HepG2 (cell line): ENCODE data around the gene ZNF512B. TPM values are rescaled to one million over a fixed set of nuclear protein-coding genes. Genes with fewer than 3 reads are reported as not detected.

ENCODE experiments used
- ATAC-seq: fragments of 200-7000 bp; cut with Tn5 transposase; 3 replicates; pipeline ENCODE4 v1.9.1; 2020; ENCODE audit warnings: mild to moderate bottlenecking, moderate library complexity
- BruUV-seq: library from RNA; stranded (reverse); fragments of 400-500 nt; replicated peaks from 2 replicates; lab custom pipeline; 2021; lab: Mats Ljungman, UMichigan
- CTCF ChIA-PET: fragments of 300-600 bp; formaldehyde crosslinking; extraction: SDS; loops from one replicate; lab custom pipeline; 2021; ENCODE audit warnings: low total read pairs, inconsistent platforms, low intra/inter-chr PET ratio; lab: Yijun Ruan, JAX
- POLR2A ChIA-PET: fragments of 350-600 bp; sonication (Branson Sonifier 250); formaldehyde crosslinking; loops from one replicate; lab custom pipeline; 2020; ENCODE audit warnings: antibody characterized with exemption, inconsistent platforms; lab: Yijun Ruan, JAX
- DNase-seq: peaks from one replicate; pipeline ENCODE4 v3.0.0-alpha.2; 2015; ENCODE audit warnings: low spot score
- FAIRE-seq: peaks from 3 replicates; lab custom pipeline; 2011; peaks lifted over from hg19 to GRCh38; lab: Jason Lieb, UNC
- H2AFZ ChIP-seq: one replicate; pipeline ENCODE4 v1.6.1; 2011; ENCODE audit warnings: low read length, inconsistent platforms
- H3K27ac ChIP-seq: fragments of 300-600 bp; 3 replicates; pipeline ENCODE4 v1.8.0; 2011; ENCODE audit warnings: mixed run types, mild to moderate bottlenecking, mixed read lengths, low read length, inconsistent platforms; ENCODE audit not compliant: insufficient read depth; ENCODE audit errors: extremely low read length
- H3K27me3 ChIP-seq, 2 experiments: fragments of 200-600 bp in 1 of 2; 2 replicates in 1 of 2; 3 replicates in 1 of 2; pipeline versions ENCODE4 v1.6.0 to v1.8.0; 2011; ENCODE audit warnings: low read length in 2 of 2, mild to moderate bottlenecking in 2 of 2, moderate library complexity in 2 of 2, inconsistent platforms in 1 of 2; ENCODE audit not compliant: insufficient read depth in 2 of 2, control insufficient read depth in 1 of 2
- H3K36me3 ChIP-seq, 2 experiments: fragments of 200-600 bp in 1 of 2; replicated peaks in 1 of 2; 2 replicates in 1 of 2; 3 replicates in 1 of 2; pipeline versions ENCODE4 v1.5.1 to v1.8.0; 2011; ENCODE audit warnings: low read length in 2 of 2, inconsistent platforms in 1 of 2; ENCODE audit not compliant: insufficient read depth in 2 of 2, control insufficient read depth in 1 of 2
- H3K4me1 ChIP-seq: 2 replicates; pipeline ENCODE4 v1.5.1; 2012; ENCODE audit warnings: low read length, inconsistent platforms; ENCODE audit not compliant: insufficient read depth
- H3K4me2 ChIP-seq: 2 replicates; pipeline ENCODE4 v1.6.0; 2011; ENCODE audit warnings: low read depth, low read length, inconsistent platforms
- H3K4me3 ChIP-seq, 3 experiments: fragments of 200-600 bp in 1 of 3; sonication (generic), shearing (Covaris generic) in 1 of 3; replicated peaks in 1 of 3; 2 replicates each; pipeline ENCODE4 v1.5.1; 2011 to 2016; ENCODE audit warnings: low read length in 3 of 3, inconsistent platforms in 2 of 3, low read depth in 2 of 3, mild to moderate bottlenecking in 2 of 3, control low read depth in 1 of 3, mixed read lengths in 1 of 3; ENCODE audit not compliant: insufficient read depth in 1 of 3
- H3K79me2 ChIP-seq: one replicate; pipeline ENCODE4 v1.6.1; 2011; ENCODE audit warnings: low read length, inconsistent platforms; ENCODE audit not compliant: insufficient read depth
- H3K9ac ChIP-seq: 2 replicates; pipeline ENCODE4 v1.6.0; 2011; ENCODE audit warnings: mild to moderate bottlenecking, low read depth, low read length, inconsistent platforms; ENCODE audit not compliant: insufficient read depth
- H3K9me3 ChIP-seq: 2 replicates; pipeline ENCODE4 v1.5.1; 2012; ENCODE audit warnings: mild to moderate bottlenecking, low read length
- H4K20me1 ChIP-seq: 2 replicates; pipeline ENCODE4 v1.6.0; 2011; ENCODE audit warnings: inconsistent platforms, mild to moderate bottlenecking, low read length, moderate library complexity; ENCODE audit not compliant: insufficient read depth
- DMAP1 ChIP-seq: IDR thresholded peaks from 2 replicates; pipeline ENCODE4 v1.6.1; 2016
- FOXK1 ChIP-seq: sonication (generic); formaldehyde crosslinking; IDR thresholded peaks from 2 replicates; pipeline ENCODE4 v1.4.0; 2020; ENCODE audit warnings: low read depth, missing genetic modification reagents, borderline replicate concordance
- HCFC1 ChIP-seq: fragments of 150-350 bp; IDR thresholded peaks from 2 replicates; pipeline ENCODE4 v1.6.1; 2014; ENCODE audit warnings: low read depth, low read length
- HNRNPL ChIP-seq: fragments of 200-400 bp; formaldehyde crosslinking; IDR thresholded peaks from 2 replicates; pipeline ENCODE4 v1.6.1; 2017; ENCODE audit warnings: mild to moderate bottlenecking, low read depth, low read length
- IRF2 ChIP-seq: IDR thresholded peaks from 2 replicates; pipeline ENCODE4 v1.6.1; 2018; ENCODE audit warnings: missing genetic modification reagents, missing compliant biosample characterization
- MED13 ChIP-seq: sonication (generic); formaldehyde crosslinking; IDR thresholded peaks from 2 replicates; pipeline ENCODE4 v1.5.0; 2020; ENCODE audit warnings: missing genetic modification reagents
- NCOR1 ChIP-seq: fragments of 200-600 bp; sonication (generic); IDR thresholded peaks from 2 replicates; pipeline ENCODE4 v1.7.0; 2017; ENCODE audit warnings: antibody characterized with exemption, low read length, borderline replicate concordance
- RFX3 ChIP-seq: IDR thresholded peaks from 2 replicates; pipeline ENCODE4 v1.6.1; 2016; ENCODE audit warnings: missing biosample characterization, missing genetic modification reagents
- SP5 ChIP-seq: IDR thresholded peaks from 2 replicates; pipeline ENCODE4 v1.6.1; 2016; ENCODE audit warnings: low read depth, borderline replicate concordance
- TAF15 ChIP-seq: fragments of 200-400 bp; formaldehyde crosslinking; IDR thresholded peaks from one replicate; pipeline ENCODE4 v1.6.1; 2018; ENCODE audit warnings: mild to moderate bottlenecking, low read depth, low read length; ENCODE audit not compliant: poor library complexity, severe bottlenecking
- U2AF2 ChIP-seq: fragments of 200-400 bp; formaldehyde crosslinking; IDR thresholded peaks from 2 replicates; pipeline ENCODE4 v1.6.1; 2017; ENCODE audit warnings: low read depth, mild to moderate bottlenecking, low read length
- ZC3H4 ChIP-seq: sonication (generic); formaldehyde crosslinking; IDR thresholded peaks from 2 replicates; pipeline ENCODE4 v1.4.0; 2020; ENCODE audit warnings: missing genetic modification reagents, borderline replicate concordance
- ZFP41 ChIP-seq: sonication (generic); formaldehyde crosslinking; IDR thresholded peaks from 2 replicates; pipeline ENCODE4 v1.4.0; 2020; ENCODE audit warnings: mild to moderate bottlenecking, missing genetic modification reagents, borderline replicate concordance
- ZNF136 ChIP-seq: sonication (generic); formaldehyde crosslinking; IDR thresholded peaks from 2 replicates; pipeline ENCODE4 v1.8.1; 2022; ENCODE audit warnings: low read depth, mild to moderate bottlenecking, moderate library complexity, missing genetic modification reagents
- ZNF260 ChIP-seq: sonication (generic); formaldehyde crosslinking; IDR thresholded peaks from 2 replicates; pipeline ENCODE4 v1.4.0; 2020; ENCODE audit warnings: missing genetic modification reagents, low read depth, mild to moderate bottlenecking, borderline replicate concordance
- ZNF333 ChIP-seq: sonication (generic); formaldehyde crosslinking; IDR thresholded peaks from 2 replicates; pipeline ENCODE4 v1.4.0; 2020; ENCODE audit warnings: mild to moderate bottlenecking, missing genetic modification reagents, borderline replicate concordance
- ZNF367 ChIP-seq: sonication (generic); formaldehyde crosslinking; IDR thresholded peaks from 2 replicates; pipeline ENCODE4 v1.4.0; 2020; ENCODE audit warnings: missing genetic modification reagents, borderline replicate concordance
- ZNF572 ChIP-seq: sonication (generic); formaldehyde crosslinking; IDR thresholded peaks from 2 replicates; pipeline ENCODE4 v1.5.1; 2020; ENCODE audit warnings: mild to moderate bottlenecking, missing genetic modification reagents
- ZNF670 ChIP-seq: sonication (generic); formaldehyde crosslinking; IDR thresholded peaks from 2 replicates; pipeline ENCODE4 v1.8.0; 2022; ENCODE audit warnings: mild to moderate bottlenecking, missing genetic modification reagents, borderline replicate concordance
- ZSCAN20 ChIP-seq: sonication (generic); formaldehyde crosslinking; IDR thresholded peaks from 2 replicates; pipeline ENCODE4 v1.4.0; 2020; ENCODE audit warnings: missing genetic modification reagents, mild to moderate bottlenecking, borderline replicate concordance
- WGBS: methylation state at CpG from one replicate; pipeline ENCODE4 v1.1.6; 2017; ENCODE audit warnings: low lambda C conversion rate; 5-methylcytosine and 5-hydroxymethylcytosine counted together
- in situ Hi-C: cut with HindIII; loops from 2 replicates; pipeline ENCODE4 v1.10.0; 2017; ENCODE audit warnings: low pct_unique_long_range_greater_than_20kb; ENCODE audit not compliant: extremely low pct_ligation_motif_present
- intact Hi-C: fragments of 100-400 bp; cut with micrococcal nuclease; formaldehyde crosslinking; loops from one replicate; pipeline ENCODE4 v1.10.0; 2022; ENCODE audit not compliant: unreplicated experiment
- polyA plus RNA-seq, 8 experiments: library from polyadenylated mRNA; depleted of rRNA in 3 of 8; stranded (reverse) in 7 of 8; unstranded in 1 of 8; fragments of >200 nt; fragmentation: Illumina TruSeq in 4 of 8; extraction: Trizol in 4 of 8; gene quantifications; 2 replicates each; pipeline versions ENCODE4 v1.2.1 to v1.2.3, GENCODE V29; 2011 to 2016; ENCODE audit warnings: low read depth in 4 of 8, missing spikeins in 1 of 8, mixed read lengths in 1 of 8; ENCODE audit not compliant: insufficient read depth in 1 of 8
- total RNA-seq, 5 experiments: library from RNA; depleted of rRNA; stranded (reverse); fragments of >200 nt; fragmentation: Illumina TruSeq; extraction: Trizol; gene quantifications; 2 replicates each; pipeline ENCODE4 v1.2.3, GENCODE V29; 2016; ENCODE audit warnings: low read depth in 1 of 5
- TF ChIP-seq, protein P1 (sequence below): sonication (generic); formaldehyde crosslinking; IDR thresholded peaks from 2 replicates; pipeline ENCODE4 v1.4.0; 2020; ENCODE audit warnings: missing genetic modification reagents, borderline replicate concordance

Gene ZNF512B
- total and polyA plus RNA-seq, 2 of the 13 experiments (the other 11 are each of a cell fraction or from before 2014, with no cell fraction given), result 11.5 to 30.6 TPM

DNA sequence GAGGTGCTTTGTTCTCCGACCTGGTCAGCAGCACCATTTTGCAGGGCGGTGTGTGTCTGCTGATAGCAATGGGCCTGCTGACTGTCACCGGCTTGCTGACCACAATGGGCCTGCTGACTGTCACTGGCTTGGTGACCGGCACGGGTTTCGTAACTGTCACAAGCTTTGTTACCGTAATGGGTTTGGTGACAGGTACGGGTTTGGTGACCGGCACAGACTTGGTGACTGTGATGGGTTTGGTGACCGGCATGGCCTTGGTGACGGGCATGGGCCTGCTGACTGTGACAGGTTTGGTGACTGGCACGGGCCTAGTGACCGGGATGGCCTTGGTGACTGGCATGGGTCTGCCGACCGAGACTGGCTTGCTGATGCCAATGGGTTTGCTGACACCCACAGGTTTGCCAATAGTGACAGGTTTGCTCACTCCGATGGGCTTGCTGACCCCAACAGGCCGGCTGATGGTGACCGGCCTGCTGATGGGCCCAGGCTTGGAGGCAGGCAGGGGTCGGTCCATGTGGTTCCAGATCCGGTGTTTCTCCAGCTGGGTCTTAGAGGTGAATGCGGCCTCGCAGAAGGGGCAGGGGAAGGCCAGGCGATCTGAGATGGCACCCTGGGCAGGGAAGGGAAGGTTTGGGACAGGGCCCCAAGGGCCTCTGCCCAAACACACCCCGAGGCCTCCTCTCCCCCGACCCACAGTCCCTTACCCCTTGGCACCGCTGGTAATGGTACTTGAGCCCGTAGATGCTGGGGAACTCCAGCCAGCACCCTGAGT is 3.4 kb downstream of the ZNF512B start:
- FAIRE-seq, result no peak
- no peak overlapping the region for H3K9ac ChIP-seq
- no peak for DNase-seq
- H3K27ac ChIP-seq, result no peak overlapping the region
- H3K79me2 ChIP-seq, result peaks cover 13% of the 10 kb centered on the region
- peaks cover 41 to 53% of the 10 kb centered on the region in 2 experiments for H3K36me3 ChIP-seq
- no peaks in the 10 kb centered on the region for H3K27me3 ChIP-seq
- H4K20me1 ChIP-seq, result no peaks in the 10 kb centered on the region
- ChIA-PET POLR2A (interaction anchor here (3.1 kb wide), 1 partner anchor 9 kb away, joined by 78 read pairs; the partner anchor contains the start of gene UCKL1), CTCF (no interaction called here)
- intact Hi-C loops (loop anchor here (10.0 kb wide), 1 partner anchor 1602 kb away; the partner anchor contains the start of gene LAMA5), in situ Hi-C loops (no loop called here)
- peaks cover 25% of the 10 kb centered on the region for H3K4me1 ChIP-seq
- no peak overlapping the region for H3K4me3 ChIP-seq
- no peaks in the 10 kb centered on the region for H3K9me3 ChIP-seq
- no TSS peak for BruUV-seq
- H2AFZ ChIP-seq, result no peak overlapping the region
- 98% methylated on average over 26 of the region's 27 CpGs for WGBS
- ATAC-seq, result no peak
- no peak overlapping the region for H3K4me2 ChIP-seq
- TF ChIP-seq ZNF572 (CRISPR knock-in tag) (no peak), TAF15 (peak; percentile 46), ZNF136 (CRISPR knock-in tag) (no peak), ZSCAN20 (CRISPR knock-in tag) (no peak), ZFP41 (CRISPR knock-in tag) (no peak), MED13 (CRISPR knock-in tag) (no peak), NCOR1 (no peak), ZNF260 (no peak), ZC3H4 (CRISPR knock-in tag) (no peak), ZNF670 (no peak), HNRNPL (0 out of 2 replicates have a peak, but pooled peaks have one; percentile 49), FOXK1 (CRISPR knock-in tag) (no peak), SP5 (CRISPR knock-in tag) (no peak), U2AF2 (no peak), IRF2 (CRISPR knock-in tag) (no peak), RFX3 (no peak), ZNF367 (CRISPR knock-in tag) (no peak), DMAP1 (CRISPR knock-in tag) (no peak), ZNF333 (CRISPR knock-in tag) (no peak), HCFC1 (no peak)
- TF ChIP-seq, protein P1, sequence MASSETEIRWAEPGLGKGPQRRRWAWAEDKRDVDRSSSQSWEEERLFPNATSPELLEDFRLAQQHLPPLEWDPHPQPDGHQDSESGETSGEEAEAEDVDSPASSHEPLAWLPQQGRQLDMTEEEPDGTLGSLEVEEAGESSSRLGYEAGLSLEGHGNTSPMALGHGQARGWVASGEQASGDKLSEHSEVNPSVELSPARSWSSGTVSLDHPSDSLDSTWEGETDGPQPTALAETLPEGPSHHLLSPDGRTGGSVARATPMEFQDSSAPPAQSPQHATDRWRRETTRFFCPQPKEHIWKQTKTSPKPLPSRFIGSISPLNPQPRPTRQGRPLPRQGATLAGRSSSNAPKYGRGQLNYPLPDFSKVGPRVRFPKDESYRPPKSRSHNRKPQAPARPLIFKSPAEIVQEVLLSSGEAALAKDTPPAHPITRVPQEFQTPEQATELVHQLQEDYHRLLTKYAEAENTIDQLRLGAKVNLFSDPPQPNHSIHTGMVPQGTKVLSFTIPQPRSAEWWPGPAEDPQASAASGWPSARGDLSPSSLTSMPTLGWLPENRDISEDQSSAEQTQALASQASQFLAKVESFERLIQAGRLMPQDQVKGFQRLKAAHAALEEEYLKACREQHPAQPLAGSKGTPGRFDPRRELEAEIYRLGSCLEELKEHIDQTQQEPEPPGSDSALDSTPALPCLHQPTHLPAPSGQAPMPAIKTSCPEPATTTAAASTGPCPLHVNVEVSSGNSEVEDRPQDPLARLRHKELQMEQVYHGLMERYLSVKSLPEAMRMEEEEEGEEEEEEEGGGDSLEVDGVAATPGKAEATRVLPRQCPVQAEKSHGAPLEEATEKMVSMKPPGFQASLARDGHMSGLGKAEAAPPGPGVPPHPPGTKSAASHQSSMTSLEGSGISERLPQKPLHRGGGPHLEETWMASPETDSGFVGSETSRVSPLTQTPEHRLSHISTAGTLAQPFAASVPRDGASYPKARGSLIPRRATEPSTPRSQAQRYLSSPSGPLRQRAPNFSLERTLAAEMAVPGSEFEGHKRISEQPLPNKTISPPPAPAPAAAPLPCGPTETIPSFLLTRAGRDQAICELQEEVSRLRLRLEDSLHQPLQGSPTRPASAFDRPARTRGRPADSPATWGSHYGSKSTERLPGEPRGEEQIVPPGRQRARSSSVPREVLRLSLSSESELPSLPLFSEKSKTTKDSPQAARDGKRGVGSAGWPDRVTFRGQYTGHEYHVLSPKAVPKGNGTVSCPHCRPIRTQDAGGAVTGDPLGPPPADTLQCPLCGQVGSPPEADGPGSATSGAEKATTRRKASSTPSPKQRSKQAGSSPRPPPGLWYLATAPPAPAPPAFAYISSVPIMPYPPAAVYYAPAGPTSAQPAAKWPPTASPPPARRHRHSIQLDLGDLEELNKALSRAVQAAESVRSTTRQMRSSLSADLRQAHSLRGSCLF (CRISPR knock-in tag), result no peak
